ENCODE measurements around the gene SULT1A2.
"Not testable (repeated sequence)": the region's sequence is repeated elsewhere in the genome, so short reads cannot be mapped to it uniquely, and the experiment has no call there.

SULT1A2 gene

DNA sequence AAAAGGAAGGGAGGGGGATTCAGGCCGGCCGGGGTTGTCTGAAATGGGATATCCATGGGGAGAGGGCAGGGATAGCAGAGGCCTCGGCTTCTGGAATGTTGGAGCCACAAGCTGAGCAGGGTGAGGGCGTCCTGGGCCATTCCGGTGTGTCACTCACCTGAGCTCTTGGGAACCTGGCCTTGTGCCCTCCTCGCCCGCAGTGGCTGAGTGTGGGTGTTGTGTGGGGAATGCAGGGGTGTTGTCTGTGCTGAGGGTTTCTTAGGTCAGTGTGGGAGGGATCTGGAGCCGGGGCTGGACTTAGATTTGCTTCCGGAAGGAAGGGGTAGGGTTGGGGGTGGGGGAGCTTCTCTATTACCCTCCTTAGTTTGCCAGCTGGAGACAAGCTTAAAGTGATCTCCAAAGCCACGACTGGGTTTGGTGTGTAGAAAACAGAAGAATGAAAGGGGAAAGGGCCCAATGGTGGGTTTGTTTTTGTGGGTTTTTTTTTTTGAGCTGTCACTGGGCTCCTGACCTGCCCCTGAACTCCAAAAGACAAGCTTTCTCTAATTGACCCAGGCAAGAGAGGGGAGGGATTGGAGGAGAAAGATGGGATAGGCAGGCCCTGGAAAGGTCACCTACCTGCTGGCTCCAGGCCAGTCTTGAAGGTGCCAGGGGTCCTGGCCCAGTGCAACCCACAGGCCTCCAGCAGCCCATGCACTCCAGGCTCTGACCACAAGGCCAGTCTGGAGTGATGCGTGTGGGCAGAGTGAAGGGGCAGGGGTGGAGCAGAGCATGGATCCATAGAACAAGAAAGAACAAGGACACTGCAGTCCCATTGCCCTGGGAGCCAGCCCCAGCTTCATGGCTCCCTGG is at the start of gene SULT1A2:
Gene SULT1A2 (minus strand): TSS at position 211 of the 852 bp plus-strand sequence. CDS start 1,120 bp downstream, outside the sequence.
- no peak for DNase-seq

- DNase-seq, result not testable (repeated sequence)
These were observed 43.1 kb upstream of the SULT1A2 start for GRCh38 chr16:28639959-28640358.

DNA sequence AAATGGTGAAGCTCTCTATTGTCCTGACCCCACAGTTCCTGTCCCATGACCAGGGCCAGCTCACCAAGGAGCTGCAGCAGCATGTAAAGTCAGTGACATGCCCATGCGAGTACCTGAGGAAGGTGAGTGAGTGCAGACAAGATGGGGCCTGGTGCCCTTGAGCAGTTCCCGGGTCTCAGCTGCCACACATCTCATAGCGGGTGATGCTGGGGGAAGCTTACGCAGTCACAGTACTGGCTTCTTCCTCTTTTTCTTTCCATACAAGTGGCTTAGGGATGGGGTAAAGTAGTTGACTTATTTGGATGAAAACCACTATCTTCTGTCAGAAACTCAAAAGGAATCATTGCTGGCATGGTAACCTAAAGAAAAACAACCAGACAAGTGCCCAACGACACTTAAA is 41.5 kb upstream of the SULT1A2 start:
- not testable (repeated sequence) for DNase-seq

DNA sequence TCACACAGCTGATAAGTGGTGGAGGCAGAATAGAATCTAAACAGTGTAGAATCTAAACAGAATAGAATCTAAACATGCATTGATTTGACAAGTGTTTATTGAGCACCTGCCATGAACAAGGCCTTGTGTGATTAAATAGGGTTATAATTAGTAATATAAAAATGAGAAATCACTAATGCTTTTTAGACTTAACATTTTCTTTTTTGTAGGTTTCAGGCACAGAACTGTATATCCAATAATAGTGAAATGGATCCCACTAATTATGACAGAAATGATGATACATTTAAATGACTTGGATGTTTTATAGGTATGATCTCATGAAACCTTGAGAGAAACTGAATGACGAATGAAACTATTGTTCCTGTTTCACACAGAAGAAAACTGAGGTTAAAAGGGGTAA is 40.9 kb upstream of the SULT1A2 start, which contains the start of gene NPIPB8:
Gene NPIPB8 (plus strand): TSS at position 301 of the 400 bp plus-strand sequence. CDS start 296 bp downstream, outside the sequence.
- DNase-seq, result not testable (repeated sequence)

DNA sequence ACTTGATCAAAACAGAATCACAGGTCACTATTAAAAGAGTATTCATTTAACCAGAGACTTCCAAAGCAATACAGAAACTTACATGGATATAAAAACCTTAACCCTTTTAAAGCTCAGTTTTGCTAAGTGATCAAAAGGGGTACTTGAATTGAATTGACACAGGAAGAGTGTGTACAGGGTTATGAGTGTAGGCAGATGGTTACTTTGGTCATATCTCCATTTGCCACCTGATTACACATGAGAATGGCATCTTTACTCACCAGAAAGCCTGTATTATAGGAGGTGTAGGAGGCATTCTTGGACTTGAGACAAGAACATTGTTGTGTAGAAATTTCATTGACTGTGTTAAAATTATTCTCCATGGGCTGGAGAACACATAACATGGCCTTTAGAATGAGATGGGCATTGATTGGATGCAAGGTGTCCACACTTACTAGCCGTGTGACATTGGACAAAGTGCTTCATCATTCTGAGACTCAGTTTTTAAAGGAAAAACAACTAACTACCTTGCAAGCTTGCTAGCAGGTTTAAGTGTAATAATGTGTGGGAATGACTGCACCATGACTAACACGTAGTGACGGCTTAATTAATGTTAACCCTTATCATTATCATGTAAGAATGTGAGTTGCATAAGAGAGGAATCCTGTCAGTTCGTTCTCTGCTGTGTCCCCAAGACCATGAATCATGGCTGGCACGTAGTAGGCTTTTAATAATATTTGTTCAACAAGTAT is 39.4 kb upstream of the SULT1A2 start:
- not testable (repeated sequence) for DNase-seq

DNA sequence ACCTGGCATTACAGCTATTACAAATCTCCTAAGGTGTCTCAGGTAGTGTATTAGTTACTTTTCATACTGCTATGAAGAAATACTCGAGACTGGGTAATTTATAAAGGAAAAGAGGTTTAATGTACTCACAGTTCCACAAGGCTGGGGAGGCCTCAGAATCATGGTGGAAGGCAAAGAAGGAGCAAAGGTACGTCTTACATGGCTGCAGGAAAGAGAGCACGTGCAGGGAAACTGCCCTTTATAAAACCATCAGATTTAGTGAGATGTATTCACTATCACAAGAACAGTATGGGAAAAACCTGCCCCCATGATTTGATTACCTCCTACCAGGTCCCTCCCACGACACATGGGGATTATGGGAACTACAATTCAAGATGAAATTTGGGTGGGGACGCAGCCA is 34.1 kb upstream of the SULT1A2 start:
- DNase-seq, result not testable (repeated sequence)

GRCh38 chr16:28623172-28623711 is 26.4 kb upstream of the SULT1A2 start:
- peak; percentile 61 for DNase-seq

- DNase-seq, result not testable (repeated sequence)
These were observed 25.8 kb upstream of the SULT1A2 start for GRCh38 chr16:28622532-28623171.

DNA sequence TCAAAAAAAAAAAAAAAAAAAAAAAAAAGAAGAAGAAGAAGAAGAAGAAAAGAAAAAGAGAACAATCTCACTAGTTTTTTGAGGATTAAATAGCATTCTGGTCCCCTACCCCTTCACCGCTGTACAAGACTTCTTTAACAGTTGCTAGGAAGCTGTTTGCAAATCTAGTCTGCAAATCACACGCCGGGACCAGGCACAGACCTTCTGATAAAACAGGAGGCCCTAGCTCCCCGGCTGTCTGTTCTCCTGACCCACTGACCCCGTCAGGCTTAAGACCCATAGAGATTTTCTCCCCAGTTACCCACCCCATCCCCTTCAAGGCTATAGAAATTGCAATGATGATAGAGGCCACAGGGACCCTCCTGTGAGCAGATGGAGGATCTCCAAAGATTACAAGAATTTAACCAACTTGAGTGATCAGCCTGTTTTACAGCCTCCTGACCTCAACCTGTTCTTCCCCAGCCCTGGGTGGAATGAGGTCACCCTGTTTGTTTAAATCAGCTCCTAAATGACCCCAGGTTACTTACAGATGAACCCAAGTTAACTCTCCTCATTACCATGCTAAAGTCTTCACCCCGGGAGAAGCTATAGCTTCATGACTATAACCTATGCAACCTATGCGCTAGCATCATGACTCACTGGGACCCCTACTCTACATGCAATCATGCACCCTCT is 24.8 kb upstream of the SULT1A2 start:
- no peak for DNase-seq

DNA sequence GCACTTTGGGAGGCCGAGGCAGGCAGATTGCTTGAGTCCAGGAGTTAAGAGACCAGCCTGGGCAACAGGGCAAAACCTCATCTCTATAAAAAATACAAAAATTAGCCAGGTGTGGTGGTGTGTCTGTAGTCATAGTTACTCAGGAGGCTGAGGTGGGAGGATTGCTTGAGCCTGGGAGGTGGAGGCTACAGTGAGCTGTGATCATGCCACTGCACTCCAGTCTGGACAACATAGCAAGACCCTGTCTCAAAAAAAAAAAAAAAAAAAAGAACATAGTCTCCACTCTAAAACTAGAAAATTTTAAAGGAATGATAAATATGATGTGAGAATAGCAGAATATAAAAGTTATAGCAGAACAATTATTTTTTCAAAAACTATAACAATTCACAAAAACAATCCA is 23.5 kb upstream of the SULT1A2 start:
- not testable (repeated sequence) for DNase-seq

DNA sequence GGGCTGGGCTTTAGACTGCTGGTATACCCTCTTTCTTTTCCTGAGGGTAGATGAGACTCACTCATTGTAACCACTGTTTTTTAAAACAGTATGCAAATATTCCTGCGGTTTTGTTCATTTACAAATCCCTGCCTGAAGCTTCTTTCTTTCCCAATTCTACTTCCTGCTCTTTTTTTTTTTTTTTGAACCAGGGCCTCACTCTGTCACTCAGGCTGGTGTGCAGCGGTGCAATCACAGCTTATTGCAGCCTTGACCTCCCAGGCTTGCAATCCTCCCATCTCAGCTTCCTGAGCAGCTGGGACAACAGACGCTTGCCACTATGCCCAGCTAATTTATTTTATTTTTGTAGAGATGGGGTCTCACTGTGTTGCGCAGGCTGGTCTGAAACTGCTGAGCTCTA is 21.0 kb upstream of the SULT1A2 start:
- DNase-seq, result no peak

DNA sequence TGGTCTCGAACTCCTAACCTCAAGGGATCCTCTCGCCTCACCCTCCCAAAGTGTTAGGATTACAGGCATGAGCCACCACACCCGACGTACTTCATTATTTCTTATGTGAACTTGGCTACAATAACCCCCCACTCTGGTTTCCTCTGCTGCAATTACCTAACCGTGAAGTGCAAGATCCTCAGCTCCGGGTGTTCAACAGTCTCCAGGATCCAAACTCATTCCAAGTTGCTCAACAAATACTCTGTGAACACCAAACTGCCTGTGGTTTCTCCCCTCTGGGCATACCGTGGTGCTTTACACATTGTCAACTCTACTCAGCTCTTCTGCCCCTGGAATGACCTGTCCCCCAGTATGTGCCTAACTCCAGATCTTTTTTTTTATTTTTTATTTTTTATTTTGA is 19.8 kb upstream of the SULT1A2 start:
- no peak for DNase-seq

- not testable (repeated sequence) for DNase-seq
These were observed 19.4 kb upstream of the SULT1A2 start for GRCh38 chr16:28616224-28616577.

DNA sequence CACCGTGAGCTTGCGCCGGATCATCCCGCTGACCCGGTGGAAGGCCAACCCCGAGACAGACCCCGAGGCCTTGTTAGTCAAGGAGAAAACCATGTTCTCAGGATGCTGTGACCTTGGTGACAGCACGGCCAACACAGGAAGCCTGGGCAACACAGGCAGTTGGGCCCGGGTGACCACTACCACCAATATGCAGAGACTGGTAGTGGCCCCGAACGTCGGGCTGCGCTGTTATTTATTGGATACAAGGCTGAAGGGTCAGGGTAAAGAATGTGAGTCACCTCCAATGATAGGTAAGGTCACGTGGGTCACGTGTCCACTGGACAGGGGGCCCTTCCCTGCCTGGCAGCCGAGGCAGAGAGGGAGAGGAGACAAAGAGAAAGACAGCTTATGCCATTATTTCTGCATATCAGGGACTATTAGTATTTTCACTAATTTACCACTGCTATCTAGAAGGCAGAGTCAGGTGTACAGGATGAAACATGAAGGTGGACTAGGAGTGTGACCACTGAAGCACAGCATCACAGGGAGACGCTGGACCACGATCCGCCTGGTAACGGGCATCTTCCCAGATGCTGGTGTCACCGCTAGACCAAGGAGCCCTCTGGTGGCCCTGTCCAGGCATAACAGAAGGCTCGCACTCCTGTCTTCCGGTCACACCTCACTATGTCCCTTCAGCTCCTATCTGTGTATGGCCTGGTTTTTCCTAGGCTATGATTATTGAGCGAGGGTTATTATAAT is 18.8 kb upstream of the SULT1A2 start:
- DNase-seq, result not testable (repeated sequence)

DNA sequence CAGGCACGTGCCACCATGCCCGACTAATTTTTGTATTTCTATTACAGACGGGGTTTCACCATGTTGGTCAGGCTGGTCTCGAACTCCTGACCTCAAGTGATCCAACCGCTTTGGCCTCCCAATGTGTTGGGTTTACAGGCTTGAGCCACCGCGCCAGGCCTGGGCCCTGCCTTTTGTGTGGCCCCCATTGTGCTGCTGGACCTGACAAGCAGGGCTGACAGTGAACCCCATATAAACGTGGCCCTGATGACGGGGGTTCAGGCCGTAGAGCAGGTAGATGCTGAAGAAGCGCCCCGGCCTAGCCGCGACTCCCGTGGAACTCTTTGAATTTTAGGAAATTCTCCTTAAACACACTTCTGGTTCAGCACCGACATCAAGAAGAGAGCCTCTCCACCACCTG is 17.7 kb upstream of the SULT1A2 start:
- not testable (repeated sequence) for DNase-seq

DNA sequence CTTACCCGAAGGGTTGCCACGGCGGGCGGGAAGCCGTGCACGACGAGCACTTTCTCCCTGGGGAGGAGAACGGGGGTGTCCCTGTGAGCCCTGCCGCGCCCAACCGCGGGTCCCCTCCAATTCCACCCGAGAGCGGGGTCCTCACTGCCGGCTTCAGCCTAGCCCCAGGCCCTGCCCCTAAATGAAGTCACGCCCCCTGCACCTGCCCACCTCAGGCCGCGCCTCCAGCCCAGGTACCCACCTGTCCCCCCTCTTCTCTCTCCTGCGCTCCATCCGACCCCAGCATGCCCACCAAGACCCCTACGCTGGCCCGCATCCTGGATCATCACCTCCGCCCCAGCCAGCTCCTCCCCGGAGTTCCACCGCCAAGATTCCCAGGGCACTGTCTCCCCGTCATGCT is 17.1 kb upstream of the SULT1A2 start:
- DNase-seq, result not testable (repeated sequence)

DNA sequence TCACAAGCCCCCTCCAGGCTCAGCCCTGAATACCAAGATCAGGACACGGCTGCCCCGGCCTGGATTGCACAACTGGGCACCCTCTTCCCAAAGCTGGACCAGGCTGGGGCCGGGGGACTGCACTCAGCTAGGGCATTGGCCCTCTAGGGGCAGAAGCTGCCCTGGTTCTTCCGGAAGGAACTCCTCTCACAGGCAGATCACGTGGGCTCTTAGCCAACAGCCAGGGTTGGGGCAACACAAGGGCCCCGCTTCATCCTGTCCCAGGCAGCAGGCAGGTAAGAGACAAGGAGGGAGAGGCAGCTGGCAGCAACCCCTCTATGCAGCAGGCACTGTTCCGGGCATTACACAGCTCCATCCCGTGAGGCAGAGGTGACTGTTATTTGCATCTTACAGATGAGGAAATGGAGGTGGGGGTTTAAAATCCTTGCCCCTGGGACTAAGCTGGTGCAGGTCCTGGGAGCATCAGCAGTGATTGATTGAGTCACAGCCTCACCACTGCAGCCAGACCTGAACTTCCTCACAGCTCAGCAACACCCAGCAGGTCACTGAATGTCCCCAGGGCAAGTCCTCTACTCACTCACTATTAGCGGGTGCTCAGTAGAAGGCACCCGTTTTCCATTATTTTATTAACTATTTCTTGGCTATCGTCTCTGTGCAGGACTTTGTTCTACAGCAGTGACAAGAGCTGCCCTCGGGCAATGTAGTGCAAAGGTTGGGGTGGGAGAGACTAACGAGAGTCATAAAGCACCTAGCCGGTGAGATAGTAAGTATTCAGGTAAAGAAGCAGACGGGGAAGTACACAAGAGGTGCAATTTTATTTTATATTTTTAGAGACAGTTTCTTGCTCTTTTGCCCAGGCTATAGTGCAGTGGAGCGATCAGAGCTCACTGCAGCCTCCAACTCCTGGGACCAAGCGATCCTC is 15.8 kb upstream of the SULT1A2 start:
- DNase-seq, result not testable (repeated sequence)

- DNase-seq, result no peak
These were observed 13.8 kb upstream of the SULT1A2 start for GRCh38 chr16:28610595-28611191.

DNA sequence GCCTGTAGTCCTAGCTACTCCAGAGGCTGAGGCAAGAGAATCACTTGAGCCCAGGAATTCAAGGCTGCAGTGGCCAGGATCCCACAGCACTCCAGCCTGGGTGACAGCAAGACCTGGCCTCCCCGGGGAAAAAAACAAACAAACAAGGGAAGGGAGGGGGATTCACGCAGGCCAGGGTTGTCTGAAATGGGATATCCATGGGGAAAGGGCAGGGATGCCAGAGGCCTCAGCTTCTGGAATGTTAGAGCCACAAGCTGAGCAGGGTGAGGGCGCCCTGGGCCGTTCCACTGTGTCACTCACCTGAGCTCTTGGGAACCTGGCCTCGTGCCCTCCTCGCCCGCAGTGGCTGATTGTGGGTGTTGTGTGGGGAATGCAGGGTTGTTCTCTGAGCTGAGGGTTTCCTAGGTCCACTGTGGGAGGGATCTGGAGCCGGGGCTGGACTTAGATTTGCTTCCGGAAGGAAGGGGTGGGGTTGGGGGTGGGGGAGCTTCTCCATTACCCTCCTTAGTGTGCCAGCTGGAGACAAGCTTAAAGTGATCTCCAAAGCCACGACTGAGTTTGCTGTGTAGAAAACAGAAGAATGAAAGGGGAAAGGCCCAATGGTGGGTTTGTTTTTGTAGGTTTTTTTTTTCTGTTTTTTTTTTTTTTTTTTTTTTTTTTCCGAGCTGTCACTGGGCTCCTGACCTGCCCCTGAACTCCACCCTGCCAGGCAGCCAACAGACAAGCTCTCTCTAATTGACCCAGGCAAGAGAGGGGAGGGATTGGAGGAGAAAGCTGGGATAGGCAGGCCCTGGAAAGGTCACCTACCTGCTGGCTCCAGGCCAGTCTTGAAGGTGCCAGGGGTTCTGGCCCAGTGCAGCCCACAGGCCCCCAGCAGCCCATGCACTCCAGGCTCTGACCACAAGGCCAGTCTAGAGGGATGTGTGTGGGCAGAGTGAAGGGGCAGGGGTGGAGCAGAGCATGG is 13.1 kb upstream of the SULT1A2 start, which contains the start of gene SULT1A1:
Gene SULT1A1 (minus strand): TSS at position 414 of the 964 bp plus-strand sequence. CDS start 1,189 bp downstream, outside the sequence.
- DNase-seq, result no peak
